Measurements from ENCODE around the gene GABBR2. TPM values are rescaled to one million over a fixed set of nuclear protein-coding genes. Genes with fewer than 3 reads are reported as not detected.

GABBR2 gene
- total RNA-seq, 2 experiments from 2014 or later, result not detected

GRCh38 chr9:98568909-98569469, 139.7 kb downstream of the GABBR2 start:
- Histone ChIP-seq H2AFZ (ENCODE audit: low read length) (no peak overlapping the region), H3K4me1 (ENCODE audit: insufficient read depth, low read length, poor library complexity, severe bottlenecking) (no peaks in the 10 kb centered on the region), H4K20me1 (ENCODE audit: insufficient read depth, low read length) (no peaks in the 10 kb centered on the region), H3K4me2 (ENCODE audit: low read length) (no peak overlapping the region), H3K36me3 (ENCODE audit: insufficient read depth, low read length) (no peaks in the 10 kb centered on the region), H3K4me3 (ENCODE audit: low read depth, low read length, poor library complexity, severe bottlenecking) (no peak overlapping the region), H3K79me2 (ENCODE audit: insufficient read depth, low read depth, low read length) (no peaks in the 10 kb centered on the region), H3K27ac (ENCODE audit: low read depth, low read length, poor library complexity, severe bottlenecking) (no peak overlapping the region), H3K9me2 (ENCODE audit: insufficient read depth, low read length) (no peaks in the 10 kb centered on the region), H3K9me3 (ENCODE audit: low read length) (no peaks in the 10 kb centered on the region)
- POLR2A ChIA-PET, result no interaction called here
- DNase-seq (ENCODE audit: low spot score), result no peak
- BruUV-seq (replicated peaks), result no TSS peak
- CTCF ChIA-PET (ENCODE audit: unreplicated experiment), result no interaction called here
- intact Hi-C loops (cut with micrococcal nuclease; ENCODE audit: unreplicated experiment), result no loop called here
- TF ChIP-seq CTCF (conservative IDR thresholded peaks at IDR 0.05; ENCODE audit: low read length), result no peak
- no peak for TF ChIP-seq EZH2phosphoT487 (IDR thresholded peaks at IDR 0.05; ENCODE audit: borderline replicate concordance, low read depth, low read length)

GRCh38 chr9:98568234-98568908, 140.4 kb downstream of the GABBR2 start:
- Histone ChIP-seq H3K36me3 (ENCODE audit: insufficient read depth, low read length) (no peaks in the 10 kb centered on the region), H3K27ac (ENCODE audit: low read depth, low read length, poor library complexity, severe bottlenecking) (no peak overlapping the region), H3K9me2 (ENCODE audit: insufficient read depth, low read length) (no peaks in the 10 kb centered on the region), H3K9me3 (ENCODE audit: low read length) (no peaks in the 10 kb centered on the region), H4K20me1 (ENCODE audit: insufficient read depth, low read length) (no peaks in the 10 kb centered on the region), H3K79me2 (ENCODE audit: insufficient read depth, low read depth, low read length) (no peaks in the 10 kb centered on the region), H3K4me2 (ENCODE audit: low read length) (no peak overlapping the region), H3K4me1 (ENCODE audit: insufficient read depth, low read length, poor library complexity, severe bottlenecking) (no peaks in the 10 kb centered on the region), H3K4me3 (ENCODE audit: low read depth, low read length, poor library complexity, severe bottlenecking) (no peak overlapping the region), H2AFZ (ENCODE audit: low read length) (no peak overlapping the region)
- no TSS peak for BruUV-seq (replicated peaks)
- TF ChIP-seq EZH2phosphoT487 (IDR thresholded peaks at IDR 0.05; ENCODE audit: borderline replicate concordance, low read depth, low read length) (no peak), CTCF (conservative IDR thresholded peaks at IDR 0.05; ENCODE audit: low read length) (no peak)
- ChIA-PET CTCF (ENCODE audit: unreplicated experiment) (no interaction called here), POLR2A (no interaction called here)
- intact Hi-C loops (cut with micrococcal nuclease; ENCODE audit: unreplicated experiment), result no loop called here
- DNase-seq (ENCODE audit: low spot score), result no peak

- Histone ChIP-seq H4K20me1 (ENCODE audit: insufficient read depth, low read length) (no peaks in the 10 kb centered on the region), H3K27ac (ENCODE audit: low read depth, low read length, poor library complexity, severe bottlenecking) (no peak overlapping the region), H3K9me2 (ENCODE audit: insufficient read depth, low read length) (no peaks in the 10 kb centered on the region), H2AFZ (ENCODE audit: low read length) (no peak overlapping the region), H3K4me3 (ENCODE audit: low read depth, low read length, poor library complexity, severe bottlenecking) (no peak overlapping the region), H3K9me3 (ENCODE audit: low read length) (no peaks in the 10 kb centered on the region), H3K4me2 (ENCODE audit: low read length) (no peak overlapping the region), H3K4me1 (ENCODE audit: insufficient read depth, low read length, poor library complexity, severe bottlenecking) (no peaks in the 10 kb centered on the region), H3K36me3 (ENCODE audit: insufficient read depth, low read length) (no peaks in the 10 kb centered on the region), H3K79me2 (ENCODE audit: insufficient read depth, low read depth, low read length) (no peaks in the 10 kb centered on the region)
- intact Hi-C loops (cut with micrococcal nuclease; ENCODE audit: unreplicated experiment), result no loop called here
- no peak for TF ChIP-seq EZH2phosphoT487 (IDR thresholded peaks at IDR 0.05; ENCODE audit: borderline replicate concordance, low read depth, low read length)
- no peak for TF ChIP-seq CTCF (conservative IDR thresholded peaks at IDR 0.05; ENCODE audit: low read length)
- CTCF ChIA-PET (ENCODE audit: unreplicated experiment), result no interaction called here
- POLR2A ChIA-PET, result no interaction called here
- BruUV-seq (replicated peaks), result no TSS peak
- no peak for DNase-seq (ENCODE audit: low spot score)
Measured at GRCh38 chr9:98567540-98568233, 141.0 kb downstream of the GABBR2 start.
